Endometrial microvascular endothelial cells (primary cell): ENCODE data around the gene NELFB. TPM values are rescaled to one million over a fixed set of nuclear protein-coding genes. Genes with fewer than 3 reads are reported as not detected.

Experiments used
- in situ Hi-C: cut with HindIII; loops from 2 replicates; pipeline ENCODE4 v1.10.0; 2017; ENCODE audit warnings: low sequenced_read_pairs, low pct_unique_long_range_greater_than_20kb; ENCODE audit errors: inconsistent ontology term
- total RNA-seq: library from RNA; depleted of rRNA; stranded (reverse); fragments of >200 nt; gene quantifications from one replicate; pipeline ENCODE4 v1.2.3, GENCODE V29; 2015; ENCODE audit errors: inconsistent ontology term

Gene NELFB
- 72.0 TPM for total RNA-seq

DNA sequence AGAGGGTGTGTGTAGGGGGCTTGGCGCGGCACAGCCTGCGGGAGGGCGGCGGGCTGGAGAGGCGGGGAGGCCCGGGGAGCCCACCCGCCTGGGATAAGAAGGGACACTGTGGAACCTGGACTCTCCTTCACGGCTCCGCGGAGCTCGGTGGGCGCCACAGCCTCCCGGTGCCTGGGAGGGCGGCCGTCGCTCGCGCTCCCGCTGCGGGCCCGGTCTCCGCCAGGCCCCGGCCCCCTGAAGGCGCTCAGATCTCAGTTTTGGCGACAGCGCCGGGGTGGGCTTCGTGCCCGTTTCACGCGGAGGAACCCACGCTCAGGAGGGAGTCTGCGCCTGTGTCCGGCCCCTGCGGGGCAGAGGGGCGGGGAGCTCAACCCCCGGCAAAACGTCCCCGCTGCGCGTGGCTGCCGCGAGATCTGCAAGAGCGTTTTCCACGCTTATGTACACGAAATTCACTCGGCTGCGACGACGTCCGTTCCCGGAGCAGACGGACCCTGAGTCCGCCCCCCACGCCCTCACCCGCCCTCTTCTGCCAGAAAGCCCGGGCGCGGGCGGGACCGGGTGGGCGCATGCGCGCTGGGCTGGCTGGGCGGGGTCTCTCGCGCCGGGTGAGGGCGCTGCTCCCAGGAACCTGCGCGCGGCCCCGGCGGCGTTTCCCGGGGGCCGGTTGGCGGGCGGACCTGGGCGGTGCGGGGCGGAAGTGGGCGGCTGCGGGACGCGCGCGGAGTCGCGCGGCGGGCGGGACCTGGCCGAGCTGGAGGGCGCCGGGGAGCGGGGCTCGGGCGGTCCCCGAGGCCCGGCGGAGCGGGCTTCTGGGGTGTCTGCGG, at the start of gene NELFB:
Gene NELFB (plus strand): TSS at position 704 of the 824 bp plus-strand sequence.
- in situ Hi-C loops, result no loop called here

DNA sequence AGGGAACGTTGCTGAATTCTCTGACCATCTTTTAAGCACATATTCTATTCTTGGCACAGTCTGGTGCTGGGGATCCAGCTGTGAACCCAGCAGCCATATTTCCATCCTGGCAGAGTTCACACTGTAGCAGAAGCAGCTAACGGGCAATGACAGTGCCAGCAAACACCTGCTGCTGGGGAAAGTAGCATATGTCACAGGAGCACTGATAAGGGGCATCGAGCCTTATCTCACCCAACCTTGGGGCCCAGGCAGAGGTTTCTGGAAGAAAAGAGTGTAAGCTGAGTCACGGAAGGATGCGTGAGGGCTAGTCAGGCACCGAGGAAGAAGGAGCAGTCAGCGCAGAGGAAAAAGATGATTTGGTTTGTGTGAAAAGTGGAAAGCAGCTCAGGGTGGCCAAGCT, 48.5 kb upstream of the NELFB start:
- in situ Hi-C loops, result no loop called here

DNA sequence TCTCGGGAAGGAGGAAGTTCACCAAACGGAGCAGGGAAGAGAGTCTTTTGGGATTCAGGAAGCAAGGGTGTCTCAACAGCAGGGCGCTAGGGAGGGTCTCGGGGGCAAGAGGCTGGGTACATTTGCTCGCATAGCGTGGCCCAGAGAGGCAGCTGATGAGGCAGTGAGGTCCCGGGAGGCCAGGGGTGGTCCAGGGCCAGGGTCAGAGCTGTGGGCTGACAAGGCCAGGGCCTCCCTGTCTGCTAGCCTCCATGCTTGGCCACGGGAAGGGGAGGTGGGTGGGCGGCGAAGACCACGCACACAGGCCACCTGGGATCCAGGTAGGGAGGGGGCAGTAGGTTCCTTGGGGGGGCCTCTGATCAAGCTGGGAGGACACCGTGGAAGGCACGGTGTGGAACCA, 43.6 kb upstream of the NELFB start:
- in situ Hi-C loops, result no loop called here

DNA sequence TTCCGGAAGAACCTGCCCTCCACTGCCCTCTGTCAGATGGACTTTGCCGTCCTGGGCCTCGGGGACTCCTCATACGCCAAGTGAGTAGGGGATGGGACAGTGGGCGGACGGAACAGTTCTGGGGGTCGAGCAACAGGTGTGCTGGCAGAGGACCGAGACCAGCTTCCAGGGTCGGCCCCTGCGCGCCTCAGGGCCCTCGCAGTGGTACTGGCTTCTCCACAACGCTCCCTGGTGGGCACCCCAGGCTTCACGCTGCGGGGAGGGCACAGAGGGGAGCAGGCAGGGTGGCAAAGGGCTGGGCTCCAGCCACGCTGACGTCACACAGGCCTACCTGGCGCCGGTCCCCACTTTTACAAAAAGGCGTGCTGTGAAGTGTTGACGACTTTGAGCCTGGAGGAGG, 42.6 kb upstream of the NELFB start:
- in situ Hi-C loops, result no loop called here

DNA sequence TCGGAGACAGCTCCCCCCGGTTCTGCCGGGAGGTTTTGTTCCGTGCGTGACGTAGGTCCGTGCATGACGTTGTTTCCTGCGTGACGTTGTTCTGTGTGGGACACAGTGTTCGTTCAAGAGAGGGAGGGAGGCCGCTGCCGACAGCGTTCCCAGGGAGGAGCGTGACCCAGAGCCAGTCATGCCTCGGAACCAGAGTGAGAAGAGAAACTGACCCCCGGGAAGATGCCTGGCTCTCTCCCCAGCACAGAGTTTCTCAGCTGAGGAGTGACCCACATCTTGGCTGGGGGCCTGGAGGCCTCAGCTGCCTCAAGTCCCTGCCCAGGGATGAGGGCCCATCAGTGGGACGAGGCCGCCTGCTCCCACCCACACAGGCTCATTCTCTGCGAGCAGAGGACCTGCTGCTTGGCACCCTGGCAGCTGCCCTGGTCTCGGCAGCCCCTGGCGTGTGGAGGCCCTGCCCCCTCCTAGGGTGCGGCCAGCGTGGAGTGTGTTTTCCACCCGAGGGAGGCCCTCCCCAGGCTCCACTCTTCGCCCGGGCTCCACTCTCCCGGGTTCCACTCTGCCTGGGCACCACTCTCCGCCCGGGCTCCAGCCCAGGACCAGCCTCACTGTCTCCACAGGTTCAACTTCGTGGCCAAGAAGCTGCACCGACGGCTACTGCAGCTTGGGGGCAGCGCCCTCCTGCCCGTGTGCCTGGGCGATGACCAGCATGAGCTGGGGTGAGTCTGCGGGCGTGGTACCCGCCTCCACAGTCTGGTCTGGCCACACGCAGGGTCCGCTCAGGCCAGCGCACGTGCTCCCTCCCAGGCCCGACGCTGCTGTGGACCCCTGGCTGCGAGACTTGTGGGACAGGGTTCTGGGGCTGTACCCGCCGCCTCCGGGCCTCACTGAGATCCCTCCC, 41.7 kb upstream of the NELFB start:
- in situ Hi-C loops, result no loop called here

DNA sequence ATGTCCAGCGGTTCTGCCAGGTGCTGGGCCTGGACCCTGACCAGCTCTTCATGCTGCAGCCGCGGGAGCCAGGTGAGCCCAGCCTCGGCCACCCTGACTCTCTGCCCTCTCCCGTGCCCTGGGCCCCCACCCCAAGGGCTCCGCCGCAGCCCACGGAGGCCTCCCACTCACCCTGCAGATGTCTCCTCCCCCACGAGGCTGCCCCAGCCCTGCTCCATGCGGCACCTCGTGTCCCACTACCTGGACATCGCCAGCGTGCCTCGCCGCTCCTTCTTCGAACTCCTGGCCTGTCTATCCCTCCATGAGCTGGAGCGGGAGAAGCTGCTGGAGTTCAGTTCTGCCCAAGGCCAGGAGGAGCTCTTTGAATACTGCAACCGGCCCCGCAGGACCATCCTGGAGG, 40.5 kb upstream of the NELFB start:
- in situ Hi-C loops, result no loop called here

DNA sequence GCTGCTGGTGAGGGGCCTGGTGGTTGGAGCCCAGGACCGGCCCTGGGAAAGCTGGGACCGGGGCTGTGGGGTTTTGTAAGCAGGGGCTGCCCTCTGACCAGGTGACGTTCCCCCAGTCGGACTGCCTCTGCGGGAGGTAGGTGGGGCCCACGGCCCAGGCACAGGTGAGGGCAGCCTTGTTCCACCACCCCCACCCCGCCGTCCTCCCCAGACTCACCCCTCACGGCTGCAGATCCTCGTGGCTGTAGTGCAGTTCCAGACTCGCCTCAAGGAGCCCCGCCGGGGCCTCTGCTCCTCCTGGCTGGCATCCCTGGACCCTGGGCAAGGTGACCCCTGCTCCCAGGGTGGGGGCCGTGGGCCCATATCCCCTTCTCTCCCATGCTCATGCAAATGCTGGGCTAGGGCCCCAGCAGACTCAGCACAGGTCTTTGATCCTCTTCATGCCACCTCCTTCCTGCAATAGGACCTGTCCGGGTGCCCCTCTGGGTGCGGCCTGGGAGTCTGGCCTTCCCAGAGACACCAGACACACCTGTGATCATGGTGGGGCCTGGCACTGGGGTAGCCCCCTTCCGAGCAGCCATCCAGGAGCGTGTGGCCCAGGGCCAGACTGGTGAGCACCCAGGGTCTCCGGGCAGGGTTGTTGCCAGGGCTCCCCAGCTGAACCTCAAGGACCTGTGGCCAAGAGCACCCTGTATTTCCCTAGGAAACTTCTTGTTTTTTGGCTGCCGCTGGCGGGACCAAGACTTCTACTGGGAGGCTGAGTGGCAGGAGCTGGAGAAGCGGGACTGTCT, 39.7 kb upstream of the NELFB start:
- in situ Hi-C loops, result no loop called here

DNA sequence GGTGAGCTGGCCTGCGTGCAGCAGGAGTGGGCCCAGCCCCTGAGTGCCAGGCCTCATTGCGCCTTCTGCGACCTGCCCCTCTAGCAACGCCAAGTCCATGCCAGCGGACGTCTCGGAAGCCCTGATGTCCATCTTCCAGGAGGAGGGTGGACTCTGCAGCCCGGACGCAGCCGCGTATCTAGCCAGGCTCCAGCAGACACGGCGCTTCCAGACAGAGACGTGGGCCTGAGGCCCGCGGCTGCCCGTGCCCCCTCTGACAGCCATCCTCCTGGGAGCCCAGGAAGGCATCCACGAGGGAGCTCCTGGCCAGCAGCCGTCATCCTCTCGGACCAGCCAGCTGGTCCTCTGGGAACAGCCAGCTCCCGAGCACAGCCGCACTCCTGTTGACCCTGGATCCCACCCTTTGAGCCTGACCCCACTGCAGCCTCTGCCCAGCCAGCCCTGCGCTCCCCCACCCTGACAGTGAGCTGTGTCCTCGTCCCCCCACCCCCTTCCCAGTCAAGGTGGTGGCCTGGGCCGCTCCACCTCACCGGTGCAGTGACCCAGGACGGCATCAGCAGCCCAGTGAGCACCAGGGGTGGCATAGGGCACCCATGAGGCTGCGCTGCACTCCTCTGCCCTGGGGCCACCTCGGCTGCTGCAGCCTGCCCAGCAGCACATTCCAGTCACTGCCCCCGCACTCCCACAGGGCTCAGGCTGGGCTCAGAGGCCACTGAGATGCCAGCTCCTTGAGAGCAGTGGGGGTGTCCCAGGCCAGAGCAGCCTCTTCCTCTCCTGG, 38.8 kb upstream of the NELFB start:
- in situ Hi-C loops, result no loop called here

DNA sequence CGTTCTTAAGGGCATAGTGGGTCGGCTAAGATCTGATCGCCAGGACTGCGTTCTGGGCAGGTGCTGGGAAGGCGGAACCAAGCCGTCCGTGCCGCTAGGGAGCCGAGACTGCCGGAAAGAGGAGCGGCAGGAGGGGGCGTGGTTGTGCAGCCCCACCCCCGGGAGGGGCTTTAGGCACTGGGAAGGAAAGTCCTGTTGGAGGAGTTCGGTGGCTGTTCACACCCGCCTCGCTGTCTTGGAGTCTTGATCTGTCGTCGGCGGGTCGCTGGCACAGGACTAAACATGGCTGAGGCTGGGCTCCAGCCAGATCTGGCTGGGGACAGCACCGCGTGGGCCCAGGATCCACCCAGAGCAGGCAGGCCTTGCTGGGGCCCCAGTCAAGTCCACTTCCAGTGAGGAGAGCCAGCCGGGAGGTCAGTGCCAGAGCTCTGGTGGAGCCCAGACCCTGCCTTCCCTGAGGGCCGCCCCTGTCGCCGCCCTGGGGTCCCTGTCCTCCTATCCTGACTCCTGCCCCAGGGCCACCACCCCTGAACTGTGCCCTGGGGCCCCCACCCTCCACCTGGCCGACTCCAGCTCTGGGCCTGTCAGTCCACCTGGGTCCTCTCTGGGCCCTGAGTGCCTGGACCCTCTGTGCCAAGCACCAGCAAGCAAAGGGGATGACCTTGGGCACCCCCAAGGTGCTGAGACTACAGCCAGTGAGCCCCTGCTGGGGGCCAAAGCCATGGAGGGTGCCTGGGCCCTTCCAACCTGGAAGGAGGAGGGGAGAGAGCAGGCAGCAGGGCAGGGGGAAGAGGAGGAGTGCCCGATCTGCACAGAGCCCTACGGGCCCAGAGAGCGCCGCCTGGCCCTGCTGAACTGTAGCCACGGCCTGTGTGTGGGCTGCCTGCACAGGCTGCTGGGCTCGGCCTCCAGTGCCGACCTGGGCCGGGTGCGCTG, 37.6 kb upstream of the NELFB start:
- in situ Hi-C loops, result no loop called here

DNA sequence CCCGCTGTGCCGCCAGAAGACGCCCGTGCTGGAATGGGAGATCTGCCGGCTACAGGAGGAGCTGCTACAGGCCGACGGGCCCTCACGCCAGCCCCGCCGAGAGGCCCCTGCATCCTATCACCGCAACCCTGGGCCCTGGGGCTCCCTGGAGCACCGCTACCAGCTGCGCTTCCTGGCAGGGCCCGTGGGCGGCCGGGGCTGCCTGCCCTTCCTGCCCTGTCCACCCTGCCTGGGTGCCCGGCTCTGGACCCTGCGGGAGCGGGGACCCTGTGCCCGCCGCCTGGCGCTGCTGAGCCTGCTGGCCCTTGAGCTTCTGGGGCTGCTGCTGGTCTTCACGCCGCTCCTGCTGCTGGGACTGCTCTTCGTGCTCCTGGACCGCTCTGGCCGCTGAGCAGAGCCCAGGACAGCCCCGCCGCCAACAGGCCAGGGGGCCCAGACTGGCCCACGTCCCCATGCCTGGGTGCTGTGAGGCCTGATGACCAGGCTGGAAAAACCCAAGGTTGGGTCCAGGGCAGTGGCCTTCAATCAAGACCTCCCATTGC, 36.8 kb upstream of the NELFB start:
- in situ Hi-C loops, result no loop called here

DNA sequence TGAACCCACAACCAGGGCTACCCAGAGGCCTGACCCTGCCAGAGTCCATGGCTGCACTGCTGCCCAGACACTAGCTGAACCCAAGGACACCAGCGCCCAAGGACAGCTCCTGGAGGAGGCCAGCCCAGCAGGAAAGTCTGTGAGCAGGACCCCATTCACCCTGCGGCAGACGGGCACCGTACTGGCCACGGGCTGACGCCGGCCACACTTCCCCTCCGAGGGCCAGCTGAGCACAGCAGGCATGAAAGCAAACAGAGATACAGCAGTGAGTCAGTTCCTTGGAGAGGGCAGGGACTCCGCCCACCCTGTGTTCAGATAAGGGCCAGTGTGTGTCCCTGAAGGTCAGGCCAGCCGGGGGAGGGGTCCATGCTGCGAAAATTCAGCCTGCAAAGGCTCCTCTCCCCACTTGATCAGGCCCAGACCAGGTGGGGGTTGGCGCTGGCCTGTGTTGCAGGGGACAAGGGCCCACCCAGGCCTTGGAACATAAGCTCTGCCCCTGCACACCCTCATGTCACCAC, 36.3 kb upstream of the NELFB start:
- in situ Hi-C loops, result no loop called here

DNA sequence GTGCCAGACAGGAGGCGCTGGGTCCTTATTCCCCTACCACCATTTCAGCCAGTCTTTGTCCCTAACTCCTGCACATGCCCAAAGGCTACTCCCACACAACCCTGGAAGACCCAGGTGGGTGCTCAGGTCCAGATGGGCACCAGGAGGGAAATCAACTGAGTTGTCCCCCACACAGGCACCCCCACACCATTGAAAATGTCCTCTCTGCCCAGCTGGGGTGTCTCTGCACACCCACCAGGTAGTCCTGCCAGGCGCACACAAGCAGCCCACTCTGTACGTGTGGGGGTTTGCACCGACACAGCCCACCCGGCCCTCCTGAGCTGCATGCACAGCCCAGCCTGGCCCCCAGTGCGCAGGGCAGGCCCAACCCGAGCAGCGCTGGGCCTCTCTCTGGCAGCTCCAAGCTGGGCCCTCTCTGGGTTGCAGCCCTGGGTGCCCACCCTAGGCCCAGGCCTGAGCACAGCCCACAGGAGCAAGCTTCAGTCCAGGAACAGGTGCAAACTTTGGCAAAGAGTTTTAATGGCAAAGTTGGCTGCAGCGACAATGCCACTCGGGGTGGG, 35.3 kb upstream of the NELFB start:
- in situ Hi-C loops, result no loop called here

DNA sequence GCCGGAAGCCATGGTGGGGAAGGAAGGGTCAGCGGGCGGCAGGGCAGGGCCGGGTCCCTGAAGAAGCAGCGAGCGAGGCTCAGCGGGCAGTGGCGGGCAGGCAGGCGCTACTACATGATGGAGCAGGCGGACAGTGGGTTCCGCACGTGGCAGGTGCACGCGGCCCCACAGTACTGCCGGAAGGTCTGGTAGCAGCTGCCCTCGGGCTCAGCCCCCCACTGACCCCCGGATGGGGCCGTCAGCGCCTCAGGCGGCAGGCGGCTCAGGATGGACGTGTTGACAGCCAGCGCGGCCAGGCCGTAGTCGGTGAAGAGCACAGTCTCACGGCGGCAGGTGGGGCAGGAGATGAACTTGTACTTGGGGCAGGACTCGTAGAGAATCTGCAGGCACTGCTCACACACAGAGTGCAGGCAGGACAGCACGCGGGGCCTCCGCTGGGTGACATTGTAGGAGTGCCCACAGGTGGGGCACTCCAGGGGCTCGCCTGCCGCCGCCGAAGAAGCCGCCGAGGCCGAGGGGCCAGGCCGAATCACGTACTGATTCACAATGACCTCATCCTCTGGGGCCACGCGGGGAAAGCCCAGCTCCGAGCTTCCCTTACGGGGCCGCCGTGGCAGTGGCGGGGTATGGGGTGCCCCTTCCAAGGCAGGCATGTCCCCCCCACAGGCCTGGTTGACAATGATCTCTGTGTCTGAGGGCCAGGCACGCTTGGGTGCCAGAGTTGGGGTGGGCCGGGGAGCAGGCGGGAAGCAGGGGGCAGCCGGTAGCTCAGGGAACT, 34.6 kb upstream of the NELFB start:
- in situ Hi-C loops, result no loop called here

DNA sequence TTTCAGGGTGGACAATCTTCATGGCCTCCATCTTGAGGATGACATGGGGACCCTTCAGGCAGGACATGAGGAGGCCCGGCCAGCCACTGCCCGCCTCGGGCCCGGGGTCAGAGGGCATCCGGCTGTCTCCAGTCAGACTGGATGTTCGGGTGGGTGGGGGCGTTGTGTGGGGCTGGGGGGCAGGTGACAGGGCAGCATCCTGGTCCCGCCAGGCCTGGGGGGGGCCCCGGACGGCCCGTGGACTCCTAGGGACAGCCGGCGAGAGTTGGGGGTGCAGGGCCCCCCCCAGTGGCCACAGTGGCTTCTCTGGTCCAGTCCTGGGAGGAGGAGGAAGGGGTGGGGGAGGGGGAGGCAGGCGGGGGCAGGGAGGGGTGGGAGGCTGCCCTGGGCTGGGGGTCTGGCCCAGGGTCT, 34.0 kb upstream of the NELFB start:
- in situ Hi-C loops, result no loop called here

DNA sequence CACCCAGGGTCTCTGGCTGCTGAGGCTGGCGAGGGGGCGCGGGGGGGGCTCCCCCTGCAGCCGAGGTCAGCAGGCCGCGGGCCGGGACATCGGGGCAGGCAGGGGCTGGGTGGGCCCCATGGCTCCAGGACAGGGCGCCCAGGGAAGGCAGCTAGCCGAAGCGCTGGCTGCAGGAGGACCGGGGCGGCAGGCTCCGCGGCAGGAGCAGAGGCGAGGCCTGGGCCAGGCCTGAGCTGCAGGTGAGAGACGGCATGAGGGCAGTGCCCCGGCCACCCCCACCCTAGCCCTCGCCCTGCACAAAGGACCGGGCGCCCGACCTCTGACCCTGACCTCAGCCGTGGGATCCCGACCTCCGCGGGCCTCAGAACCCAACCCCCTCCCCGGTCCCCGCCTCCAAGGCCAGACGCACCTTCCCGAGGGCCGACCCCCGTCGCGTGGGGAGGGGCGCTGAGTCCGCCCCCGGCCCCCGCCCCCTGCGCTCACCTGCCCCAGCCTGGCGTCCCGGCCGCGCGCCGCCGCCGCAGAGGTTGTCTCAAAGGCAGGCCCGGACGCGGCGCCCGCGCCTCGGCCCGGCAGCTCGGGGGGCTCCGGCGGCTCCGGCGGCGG, 33.5 kb upstream of the NELFB start:
- in situ Hi-C loops, result no loop called here
